ENCODE measurements around the gene S100A13. TPM values are rescaled to one million over a fixed set of nuclear protein-coding genes. Genes with fewer than 3 reads are reported as not detected.

S100A13 gene
- total RNA-seq, result 40.3 and 68.0 TPM in 2 replicates

DNA sequence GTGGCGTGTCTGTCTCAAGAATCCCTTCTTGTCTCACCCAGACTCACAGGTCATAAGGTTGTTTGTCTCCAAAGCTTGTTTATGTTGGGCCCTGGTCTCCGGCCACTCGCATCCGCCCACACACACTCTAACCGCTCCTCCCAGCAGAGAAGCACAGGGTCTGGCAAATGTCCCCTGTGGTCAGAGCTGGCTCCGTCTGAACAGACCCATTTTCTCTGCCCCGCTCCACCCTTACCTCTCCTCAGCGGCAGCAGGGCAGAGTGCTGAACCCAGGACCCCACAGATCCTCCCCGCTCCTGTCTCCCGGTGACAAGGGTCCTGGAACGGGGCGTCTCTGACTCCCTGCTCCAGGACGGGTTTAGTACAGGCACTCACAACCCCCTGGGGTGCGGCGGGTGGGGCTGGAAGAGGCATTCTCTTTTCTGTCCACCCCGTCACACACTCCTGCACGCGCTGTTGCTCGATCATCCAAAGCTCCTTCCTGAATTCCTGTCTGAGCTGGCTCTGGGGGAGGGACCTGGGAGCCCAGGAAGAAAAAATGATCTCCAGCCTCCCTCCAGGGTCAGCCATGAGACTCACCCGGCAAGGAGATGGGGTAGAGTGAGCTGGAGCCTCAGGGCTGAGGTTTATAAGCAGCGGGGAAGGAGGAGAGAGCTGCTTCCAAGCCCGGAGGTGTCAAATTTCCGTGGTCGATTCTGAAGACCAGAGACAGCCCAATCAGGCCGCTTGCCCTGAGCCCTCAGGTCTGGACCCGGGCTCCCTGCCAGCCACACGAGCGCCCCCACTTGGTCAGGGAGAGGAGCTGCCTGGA lies at the start of gene S100A13:
S100A13 (minus strand) TSS at position 602 of the 811 bp plus-strand sequence. CDS start 1,033 bp downstream, outside the sequence.

DNA sequence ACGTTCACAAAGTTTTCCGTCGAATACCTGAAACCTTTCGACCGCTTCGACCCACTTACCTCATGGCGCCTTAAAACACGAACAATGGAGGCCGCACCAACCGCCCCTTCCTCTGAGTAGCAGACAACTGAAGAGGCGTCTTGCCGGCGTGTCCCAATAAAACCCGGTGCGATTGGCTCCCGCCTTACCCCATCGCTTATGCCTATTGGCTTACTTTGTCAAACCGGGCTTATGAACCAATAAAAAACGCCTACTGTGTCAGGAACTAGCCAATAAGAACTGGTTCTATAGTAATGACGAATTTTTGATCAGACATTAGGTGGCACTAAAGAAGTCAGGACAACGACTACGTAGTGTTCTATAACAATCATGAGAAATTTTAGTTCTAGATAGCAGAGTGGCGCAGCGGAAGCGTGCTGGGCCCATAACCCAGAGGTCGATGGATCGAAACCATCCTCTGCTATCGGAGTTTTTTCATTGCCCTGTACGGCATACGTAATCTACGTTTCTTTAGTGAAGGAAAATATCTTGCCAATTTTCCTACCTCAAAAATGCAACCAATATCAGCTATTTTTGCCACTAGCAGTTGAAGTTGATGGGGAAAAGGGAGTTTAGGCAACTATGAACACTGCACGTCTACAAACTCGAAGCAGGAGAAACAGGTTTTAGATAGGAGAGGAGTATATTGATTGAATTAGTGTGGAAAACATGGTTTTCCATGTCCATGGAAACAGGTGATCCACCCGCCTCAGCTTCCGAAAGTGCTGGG lies 43.7 kb upstream of the S100A13 start, which contains the start of gene ILF2:
ILF2 (minus strand) TSS at position 135 of the 769 bp plus-strand sequence; CDS start at position 64, 71 bp downstream.

DNA sequence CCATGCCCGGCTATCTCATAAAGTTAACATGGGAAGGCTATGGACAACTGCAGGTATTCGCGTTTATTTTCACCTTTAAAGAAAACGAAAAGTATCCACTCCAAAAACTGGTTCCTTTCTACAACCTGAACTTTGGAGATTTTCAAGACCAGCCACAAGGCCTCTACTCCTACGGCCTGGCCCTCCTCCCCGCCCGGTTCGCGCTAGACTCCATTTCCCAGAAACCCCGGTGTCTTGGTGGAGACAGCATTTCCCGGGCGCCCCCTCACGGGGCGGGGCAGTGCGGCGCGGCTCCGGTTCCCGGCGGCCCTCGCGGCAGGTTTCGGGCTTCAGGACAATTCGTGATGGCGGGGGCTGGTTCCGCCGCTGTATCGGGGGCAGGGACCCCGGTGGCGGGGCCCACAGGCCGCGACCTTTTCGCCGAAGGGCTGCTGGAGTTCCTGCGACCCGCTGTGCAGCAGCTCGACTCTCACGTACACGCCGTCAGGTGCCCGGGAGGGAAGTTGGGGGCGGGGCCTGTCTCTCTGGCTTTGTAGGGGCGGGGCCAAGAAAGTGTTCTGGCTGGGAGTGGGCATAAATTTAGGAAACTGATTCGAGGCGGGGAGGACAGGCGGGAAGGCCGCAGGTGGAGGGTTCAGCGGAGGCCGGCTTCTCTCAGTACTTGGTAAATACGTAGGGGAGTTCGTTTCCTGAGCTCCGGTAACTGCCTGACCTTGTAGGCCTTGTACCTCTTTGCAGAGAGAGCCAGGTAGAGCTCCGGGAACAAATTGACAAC lies 31.3 kb upstream of the S100A13 start, which contains the start of gene SNAPIN:
SNAPIN (plus strand) TSS at position 304 of the 775 bp plus-strand sequence; CDS start at position 345, 41 bp downstream.

DNA sequence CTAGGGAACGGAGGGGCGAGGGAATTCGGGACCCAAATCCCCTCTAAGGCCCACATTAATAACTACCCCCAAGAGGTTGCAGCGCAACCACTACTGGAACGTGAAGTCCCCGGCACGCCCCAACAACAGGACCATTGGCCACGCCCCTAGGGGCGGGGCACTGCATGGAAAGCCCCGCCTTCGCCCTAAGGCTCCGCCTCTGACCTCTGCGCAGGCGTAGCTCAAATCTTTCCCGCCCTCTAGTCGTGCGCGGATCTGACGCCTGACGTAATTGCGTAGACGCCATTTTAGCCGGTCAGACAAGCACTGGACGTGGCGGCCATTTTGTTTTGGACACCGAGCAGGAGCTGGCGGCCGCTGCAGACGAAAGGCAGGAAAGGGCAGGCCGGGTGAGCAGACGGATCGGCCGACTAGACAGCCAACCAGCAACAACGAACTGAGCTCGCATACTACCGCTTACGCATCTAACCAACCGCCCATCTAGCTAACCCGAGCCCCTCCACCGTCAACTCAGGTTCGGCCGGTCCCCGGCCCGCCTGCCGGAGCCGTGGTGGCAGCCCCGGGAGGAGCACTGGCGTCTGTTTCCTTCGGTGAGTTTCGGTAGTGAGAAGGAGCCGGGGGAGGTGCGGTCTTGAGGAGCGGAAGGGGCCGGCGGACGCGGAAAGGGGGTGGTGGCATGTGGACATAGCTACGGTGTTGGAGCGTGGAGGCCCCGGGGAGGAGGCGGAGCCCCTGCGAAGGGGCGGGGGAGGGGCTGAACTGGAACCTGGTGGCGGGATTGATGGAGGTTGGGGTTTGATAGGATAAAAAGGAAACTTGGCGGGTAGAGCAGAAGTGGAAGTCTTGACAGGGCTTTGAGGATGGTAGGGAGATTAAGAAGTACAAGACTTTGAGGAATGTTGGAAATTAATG lies 6.7 kb upstream of the S100A13 start, which contains the start of gene CHTOP:
CHTOP (plus strand) TSS at position 313 of the 912 bp plus-strand sequence. CDS start 2,523 bp downstream, outside the sequence.

DNA sequence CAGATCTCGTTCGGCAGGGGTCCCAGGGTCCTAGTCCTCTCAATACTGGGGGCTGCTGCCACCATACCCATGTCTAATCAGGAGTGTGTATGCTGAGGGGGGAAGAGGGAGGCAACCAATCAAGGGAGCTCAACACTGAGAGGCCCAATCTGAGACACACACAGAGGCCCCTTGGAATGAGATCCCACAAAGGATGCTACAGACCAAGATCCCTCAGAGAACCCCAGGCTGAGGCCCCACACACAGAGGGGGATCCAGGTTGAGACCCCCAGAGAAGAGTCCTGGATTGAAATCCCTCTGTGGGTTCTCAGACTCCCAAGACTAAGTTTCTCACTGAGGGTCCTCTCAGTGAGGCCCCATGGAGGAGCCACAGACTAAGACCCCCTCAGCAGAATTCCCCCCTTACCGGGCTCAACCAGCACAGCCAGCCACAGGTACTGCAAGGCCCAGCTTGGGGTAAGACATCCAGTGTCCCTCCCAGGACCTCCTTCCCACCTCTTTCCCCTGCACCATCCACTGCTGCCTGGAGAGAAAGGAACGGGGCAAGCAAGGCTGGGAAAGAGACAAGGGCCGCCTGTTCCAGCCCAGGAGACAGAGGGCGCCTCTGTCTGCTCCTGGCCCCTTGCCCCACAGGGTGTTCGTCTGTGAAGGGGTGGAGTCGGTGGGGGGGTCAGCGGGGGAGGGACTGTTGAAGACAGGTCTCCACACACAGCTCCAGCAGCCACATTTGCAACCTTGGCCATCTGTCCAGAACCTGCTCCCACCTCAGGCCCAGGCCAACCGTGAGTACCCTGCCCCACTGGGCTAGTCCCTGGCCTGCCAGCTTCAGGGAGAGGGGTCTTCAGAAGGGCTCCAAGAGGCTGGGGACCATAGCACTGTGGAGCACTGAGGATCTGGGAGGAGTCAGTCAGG lies 666 bp upstream of the S100A13 start, which contains the start of gene S100A1:
S100A1 (plus strand) TSS at position 720 of the 912 bp plus-strand sequence. CDS start 2,088 bp downstream, outside the sequence.

DNA sequence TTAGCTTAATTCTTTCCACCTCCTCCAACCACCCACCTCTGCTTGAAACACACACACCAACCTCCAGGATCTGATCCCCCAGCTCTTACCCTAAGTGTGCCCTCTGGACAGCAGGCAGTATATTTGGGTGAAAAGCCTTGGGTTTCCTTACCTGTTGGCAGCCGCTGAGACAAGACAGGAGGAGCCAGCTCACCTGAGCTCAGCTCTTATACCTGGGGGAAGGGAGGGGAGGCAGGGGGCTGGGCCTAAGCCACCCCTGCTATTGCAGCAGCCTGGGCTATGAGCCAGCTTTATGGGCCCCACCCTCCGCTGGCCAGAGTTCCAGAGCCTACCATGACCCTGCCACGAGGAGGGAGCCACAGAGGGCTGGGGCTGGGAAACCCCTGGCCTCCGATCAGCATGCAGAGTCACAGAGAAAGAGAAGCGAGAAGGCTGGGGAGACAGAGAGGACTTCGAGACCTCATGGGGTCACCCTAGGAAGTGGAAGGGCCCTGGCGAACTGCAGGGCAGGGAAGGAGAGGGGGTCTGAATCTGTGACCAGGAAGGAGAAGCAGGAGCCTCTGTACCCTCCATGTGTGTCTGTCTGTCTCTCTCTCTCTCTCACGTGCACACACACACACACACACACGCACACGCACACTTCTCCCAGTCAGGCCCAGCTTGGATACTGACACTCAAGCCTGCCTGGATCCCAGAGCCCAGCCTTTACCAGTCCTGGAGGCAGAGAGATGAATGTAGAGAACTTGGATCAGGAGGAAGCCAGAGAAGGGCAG lies 11.0 kb downstream of the S100A13 start, which contains the start of gene S100A14:
S100A14 (minus strand) TSS at position 182 of the 773 bp plus-strand sequence. CDS start 467 bp downstream, outside the sequence.

DNA sequence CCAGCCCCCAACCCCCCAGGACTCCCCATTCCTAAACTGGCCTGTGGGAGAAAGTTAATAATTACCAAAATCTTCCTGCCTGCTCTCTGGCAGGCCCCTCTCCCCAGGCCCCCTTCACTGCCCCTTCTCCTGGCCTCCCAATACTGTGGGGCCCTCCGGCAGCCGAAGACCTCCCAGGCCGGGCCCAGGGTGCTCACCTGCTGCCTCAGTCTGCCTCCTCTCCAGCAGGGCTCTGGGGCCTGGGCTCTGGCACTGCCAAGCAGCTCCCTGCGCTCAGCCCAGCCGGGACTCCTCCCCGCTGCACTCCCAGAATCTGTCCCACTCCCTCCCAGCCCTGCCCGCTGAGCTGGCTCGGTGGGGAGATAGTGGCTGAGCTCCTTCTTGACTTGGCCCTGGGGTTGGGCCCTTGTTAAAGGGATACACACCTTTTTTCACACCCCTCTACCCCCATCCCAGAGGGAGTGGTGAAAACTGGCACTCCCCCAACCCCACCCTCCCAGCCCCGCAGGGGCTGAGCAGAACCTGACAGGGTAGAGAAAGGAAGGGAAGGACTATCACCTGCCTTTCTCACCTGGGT lies 14.5 kb downstream of the S100A13 start, which contains the start of gene S100A16:
S100A16 (minus strand) TSS at position 383 of the 577 bp plus-strand sequence. CDS start 4,986 bp downstream, outside the sequence.

Other genes starting within 250 kb of the S100A13 start
- not detected in 2 replicates for gene S100A8, start 236.4 kb downstream of the S100A13 start, total RNA-seq
- gene S100A7A, start 211.0 kb downstream of the S100A13 start, total RNA-seq, result not detected in 2 replicates
- not detected in 2 replicates for gene S100A7, start 166.9 kb downstream of the S100A13 start, total RNA-seq
- gene S100A6, start 91.5 kb downstream of the S100A13 start, total RNA-seq, result 353 and 608 TPM in 2 replicates
- 1.1 TPM in 1 of 2 replicates, not detected in the other for gene S100A5, start 86.6 kb downstream of the S100A13 start, total RNA-seq
- 77.0 and 337 TPM in 2 replicates for gene S100A4, start 81.7 kb downstream of the S100A13 start, total RNA-seq
- gene S100A3, start 78.2 kb downstream of the S100A13 start, total RNA-seq, result 2.4 and 14.2 TPM in 2 replicates
- 1.1 and 2.1 TPM in 2 replicates for gene S100A2, start 61.7 kb downstream of the S100A13 start, total RNA-seq
- gene S100A16, start 14.4 kb downstream of the S100A13 start, total RNA-seq, result 83.8 and 558 TPM in 2 replicates
- not detected in 2 replicates for gene S100A14, start 11.2 kb downstream of the S100A13 start, total RNA-seq
- gene S100A1, start 929 bp upstream of the S100A13 start, total RNA-seq, result 0.14 and 0.44 TPM in 2 replicates
- 35.7 and 51.0 TPM in 2 replicates for gene CHTOP, start 6.6 kb upstream of the S100A13 start, total RNA-seq
- 38.3 and 60.7 TPM in 2 replicates for gene SNAPIN, start 31.2 kb upstream of the S100A13 start, total RNA-seq
- gene ILF2, start 43.5 kb upstream of the S100A13 start, total RNA-seq, result 231 and 270 TPM in 2 replicates
- gene NPR1, start 51.2 kb upstream of the S100A13 start, total RNA-seq, result 0.14 and 0.88 TPM in 2 replicates
- gene INTS3, start 100.5 kb upstream of the S100A13 start, total RNA-seq, result 51.6 and 51.8 TPM in 2 replicates
- gene SLC27A3, start 147.9 kb upstream of the S100A13 start, total RNA-seq, result 6.7 and 15.3 TPM in 2 replicates